ENCODE data around the gene HACE1.

GRCh38 chr6:104908888-104909525 is 49.3 kb upstream of the HACE1 start:
- TF ChIP-seq CTCF (IDR thresholded peaks at IDR 0.05) = no peak
- no peak for TF ChIP-seq POLR2A (IDR thresholded peaks at IDR 0.05)
- no peak for TF ChIP-seq POLR2AphosphoS5 (IDR thresholded peaks at IDR 0.05; ENCODE audit: insufficient read depth in 1 of 2, low read depth in 1 of 2)
